ENCODE data around the gene PIGU. TPM values are rescaled to one million over a fixed set of nuclear protein-coding genes. Genes with fewer than 3 reads are reported as not detected.

PIGU gene
- total and polyA plus RNA-seq, 2 of the 13 experiments (the other 11 are each of a cell fraction or from before 2014, with no cell fraction given), result 45.5 to 231 TPM

DNA sequence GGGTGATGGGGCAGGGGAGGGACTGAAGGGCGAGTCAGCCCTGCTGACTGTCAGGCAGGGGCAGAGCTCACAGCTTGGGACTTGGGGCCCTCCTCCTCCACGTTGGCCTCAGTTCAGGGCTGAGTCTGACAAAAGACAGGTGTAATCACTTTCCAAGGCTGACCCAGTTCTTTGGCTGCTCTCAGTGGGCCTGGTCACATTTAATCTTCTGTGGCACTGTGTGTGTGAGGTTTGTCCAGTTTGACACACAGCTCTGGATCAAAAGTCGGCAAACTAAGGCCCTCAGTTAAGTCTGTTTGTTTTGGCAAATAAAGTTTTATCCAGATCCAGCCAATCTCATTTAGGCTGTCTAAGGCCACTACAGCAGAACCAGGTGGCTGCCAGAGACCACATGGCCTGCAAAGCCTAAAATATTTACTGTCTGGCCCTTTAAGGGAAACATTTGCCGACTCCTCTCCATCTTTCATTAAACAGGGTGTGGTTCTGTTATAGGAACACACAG, 123.5 kb downstream of the PIGU start (continued):
- TF ChIP-seq, protein P1, sequence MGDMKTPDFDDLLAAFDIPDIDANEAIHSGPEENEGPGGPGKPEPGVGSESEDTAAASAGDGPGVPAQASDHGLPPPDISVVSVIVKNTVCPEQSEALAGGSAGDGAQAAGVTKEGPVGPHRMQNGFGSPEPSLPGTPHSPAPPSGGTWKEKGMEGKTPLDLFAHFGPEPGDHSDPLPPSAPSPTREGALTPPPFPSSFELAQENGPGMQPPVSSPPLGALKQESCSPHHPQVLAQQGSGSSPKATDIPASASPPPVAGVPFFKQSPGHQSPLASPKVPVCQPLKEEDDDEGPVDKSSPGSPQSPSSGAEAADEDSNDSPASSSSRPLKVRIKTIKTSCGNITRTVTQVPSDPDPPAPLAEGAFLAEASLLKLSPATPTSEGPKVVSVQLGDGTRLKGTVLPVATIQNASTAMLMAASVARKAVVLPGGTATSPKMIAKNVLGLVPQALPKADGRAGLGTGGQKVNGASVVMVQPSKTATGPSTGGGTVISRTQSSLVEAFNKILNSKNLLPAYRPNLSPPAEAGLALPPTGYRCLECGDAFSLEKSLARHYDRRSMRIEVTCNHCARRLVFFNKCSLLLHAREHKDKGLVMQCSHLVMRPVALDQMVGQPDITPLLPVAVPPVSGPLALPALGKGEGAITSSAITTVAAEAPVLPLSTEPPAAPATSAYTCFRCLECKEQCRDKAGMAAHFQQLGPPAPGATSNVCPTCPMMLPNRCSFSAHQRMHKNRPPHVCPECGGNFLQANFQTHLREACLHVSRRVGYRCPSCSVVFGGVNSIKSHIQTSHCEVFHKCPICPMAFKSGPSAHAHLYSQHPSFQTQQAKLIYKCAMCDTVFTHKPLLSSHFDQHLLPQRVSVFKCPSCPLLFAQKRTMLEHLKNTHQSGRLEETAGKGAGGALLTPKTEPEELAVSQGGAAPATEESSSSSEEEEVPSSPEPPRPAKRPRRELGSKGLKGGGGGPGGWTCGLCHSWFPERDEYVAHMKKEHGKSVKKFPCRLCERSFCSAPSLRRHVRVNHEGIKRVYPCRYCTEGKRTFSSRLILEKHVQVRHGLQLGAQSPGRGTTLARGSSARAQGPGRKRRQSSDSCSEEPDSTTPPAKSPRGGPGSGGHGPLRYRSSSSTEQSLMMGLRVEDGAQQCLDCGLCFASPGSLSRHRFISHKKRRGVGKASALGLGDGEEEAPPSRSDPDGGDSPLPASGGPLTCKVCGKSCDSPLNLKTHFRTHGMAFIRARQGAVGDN (CRISPR knock-in tag; IDR thresholded peaks at IDR 0.05), result peak; percentile 21; the same call in 1 of the 2 replicates
- TF ChIP-seq PREB (CRISPR knock-in tag; IDR thresholded peaks at IDR 0.05) (no peak), RBM39 (IDR thresholded peaks at IDR 0.05; ENCODE audit: low read depth, low read length, poor library complexity, severe bottlenecking) (no peak), ZBTB40 (IDR thresholded peaks at IDR 0.05) (0 out of 2 replicates have a peak, but pooled peaks have one; percentile 20), ZBTB40 (CRISPR knock-in tag; IDR thresholded peaks at IDR 0.05) (peak; percentile 93), CEBPB (IDR thresholded peaks at IDR 0.05; ENCODE audit: borderline replicate concordance, low read depth, low read length) (no peak), ZNF576 (CRISPR knock-in tag; IDR thresholded peaks at IDR 0.05) (no peak), ZNF234 (CRISPR knock-in tag; conservative IDR thresholded peaks at IDR 0.05) (no peak), BRF2 (CRISPR knock-in tag; IDR thresholded peaks at IDR 0.05) (no peak), IRF2 (CRISPR knock-in tag; IDR thresholded peaks at IDR 0.05) (no peak), SMARCC2 (IDR thresholded peaks at IDR 0.05) (no peak)
